C4-2B (cell line): ENCODE data around the gene MGST3.

Experiments used
- CTCF ChIP-seq: fragments of 450-650 bp; conservative IDR thresholded peaks from 2 replicates; pipeline ENCODE4 v1.5.1; 2017; ENCODE audit warnings: mild to moderate bottlenecking
- ZFX ChIP-seq: fragments of 450-650 bp; IDR thresholded peaks from 2 replicates; pipeline ENCODE4 v1.6.1; 2017

GRCh38 chr1:165686121-165686970 is 55.3 kb downstream of the MGST3 start:
- no peak for TF ChIP-seq CTCF
- TF ChIP-seq ZFX = no peak
